SU-DHL-6 (cell line): ENCODE data around the gene U2AF2.

Source experiments
- H2AFZ ChIP-seq: fragments of 200-600 bp; sonication (generic); 2 replicates; pipeline ENCODE4 v1.6.1; 2014; ENCODE audit warnings: low read depth, mild to moderate bottlenecking, moderate library complexity, mixed read lengths, antibody characterized with exemption, low read length; ENCODE audit not compliant: severe bottlenecking
- H3F3A ChIP-seq: fragments of 200-600 bp; shearing (Covaris generic); 2 replicates; pipeline ENCODE4 v1.6.0; 2016; ENCODE audit warnings: antibody characterized with exemption, mild to moderate bottlenecking; ENCODE audit not compliant: insufficient read depth
- H3K27ac ChIP-seq: fragments of 200-600 bp; sonication (generic); 2 replicates; pipeline ENCODE4 v1.5.1; 2016; ENCODE audit warnings: low read depth, mild to moderate bottlenecking, low read length, moderate library complexity, mixed read lengths
- H3K27me3 ChIP-seq: fragments of 200-600 bp; sonication (generic), shearing (Covaris generic); 2 replicates; pipeline ENCODE4 v1.6.0; 2014; ENCODE audit warnings: mild to moderate bottlenecking, low read length
- H3K36me3 ChIP-seq: fragments of 200-600 bp; sonication (generic); 2 replicates; pipeline ENCODE4 v1.6.1; 2014; ENCODE audit warnings: mild to moderate bottlenecking, low read length, mixed read lengths
- H3K4me2 ChIP-seq: fragments of 300-600, 200-600 bp; shearing (Covaris generic), sonication (generic); 2 replicates; pipeline ENCODE4 v1.6.0; 2014; ENCODE audit warnings: low read length, low read depth, mild to moderate bottlenecking; ENCODE audit not compliant: poor library complexity, severe bottlenecking
- H3K4me3 ChIP-seq: fragments of 200-600 bp; sonication (generic); 2 replicates; pipeline ENCODE4 v1.5.1; 2014; ENCODE audit warnings: antibody characterized with exemption, low read length, mild to moderate bottlenecking, mixed read lengths; ENCODE audit not compliant: insufficient read depth, poor library complexity, severe bottlenecking
- H3K79me2 ChIP-seq: fragments of 200-600 bp; sonication (generic); 2 replicates; pipeline ENCODE4 v1.6.1; 2014; ENCODE audit warnings: mild to moderate bottlenecking, low read length, moderate library complexity; ENCODE audit not compliant: insufficient read depth
- H3K9ac ChIP-seq: fragments of 200-600 bp; sonication (generic); 2 replicates; pipeline ENCODE4 v1.7.0; 2014; ENCODE audit warnings: mild to moderate bottlenecking, low read length
- H3K9me2 ChIP-seq: fragments of 200-600 bp; sonication (generic); replicated peaks from 2 replicates; pipeline ENCODE4 v1.6.1; 2014; ENCODE audit warnings: low read length; ENCODE audit not compliant: insufficient read depth
- H3K9me3 ChIP-seq: fragments of 200-600 bp; sonication (generic); 2 replicates; pipeline ENCODE4 v1.6.1; 2014; ENCODE audit warnings: low read length, mixed read lengths; ENCODE audit not compliant: insufficient read depth
- H4K20me1 ChIP-seq: fragments of 200-600 bp; sonication (generic); 2 replicates; pipeline ENCODE4 v1.6.1; 2014; ENCODE audit warnings: low read depth, mild to moderate bottlenecking, antibody characterized with exemption, low read length, moderate library complexity, mixed read lengths
- EZH2phosphoT487 ChIP-seq: fragments of 200-600 bp; sonication (generic), shearing (Covaris generic); conservative IDR thresholded peaks from 2 replicates; pipeline ENCODE4 v1.6.1; 2018; ENCODE audit warnings: mild to moderate bottlenecking, antibody characterized with exemption, low read length, moderate library complexity, mixed read lengths
- TF ChIP-seq, protein P1 (sequence below): fragments of 200-600 bp; sonication (generic); IDR thresholded peaks from one replicate; pipeline ENCODE4 v1.5.1; 2017; ENCODE audit warnings: antibody characterized with exemption, mild to moderate bottlenecking, low read length, moderate library complexity; ENCODE audit not compliant: insufficient read depth, poor library complexity, severe bottlenecking

Gene U2AF2

DNA sequence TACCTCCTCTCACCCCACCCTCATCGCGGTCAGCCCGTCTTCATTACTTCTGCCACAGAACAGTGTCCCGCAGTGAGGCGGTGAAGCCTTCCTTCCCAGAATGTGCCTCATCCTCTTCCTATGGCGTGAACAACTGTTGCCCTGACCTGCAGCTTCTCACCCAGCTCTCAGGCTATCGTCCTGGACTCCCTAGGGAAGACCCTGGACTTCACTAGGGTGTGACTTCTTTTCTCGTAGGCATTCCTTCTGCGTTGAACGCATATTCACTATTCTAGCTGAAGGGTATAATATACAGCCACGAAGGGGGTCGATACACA is 48.4 kb upstream of the U2AF2 start:
- Histone ChIP-seq H3K79me2 (peaks cover 25% of the 10 kb centered on the region), H3K9me2 (no peaks in the 10 kb centered on the region), H3K27me3 (no peaks in the 10 kb centered on the region), H3K4me2 (peak overlapping the region; percentile 86), H3K4me3 (peak overlapping the region; percentile 98), H3F3A (peaks cover 17% of the 10 kb centered on the region), H3K36me3 (no peaks in the 10 kb centered on the region), H3K9ac (peak overlapping the region; percentile 98), H3K9me3 (no peaks in the 10 kb centered on the region), H2AFZ (no peak overlapping the region), H3K27ac (peak overlapping the region; percentile 86), H4K20me1 (no peaks in the 10 kb centered on the region)
- no peak for TF ChIP-seq EZH2phosphoT487
- TF ChIP-seq, protein P1, sequence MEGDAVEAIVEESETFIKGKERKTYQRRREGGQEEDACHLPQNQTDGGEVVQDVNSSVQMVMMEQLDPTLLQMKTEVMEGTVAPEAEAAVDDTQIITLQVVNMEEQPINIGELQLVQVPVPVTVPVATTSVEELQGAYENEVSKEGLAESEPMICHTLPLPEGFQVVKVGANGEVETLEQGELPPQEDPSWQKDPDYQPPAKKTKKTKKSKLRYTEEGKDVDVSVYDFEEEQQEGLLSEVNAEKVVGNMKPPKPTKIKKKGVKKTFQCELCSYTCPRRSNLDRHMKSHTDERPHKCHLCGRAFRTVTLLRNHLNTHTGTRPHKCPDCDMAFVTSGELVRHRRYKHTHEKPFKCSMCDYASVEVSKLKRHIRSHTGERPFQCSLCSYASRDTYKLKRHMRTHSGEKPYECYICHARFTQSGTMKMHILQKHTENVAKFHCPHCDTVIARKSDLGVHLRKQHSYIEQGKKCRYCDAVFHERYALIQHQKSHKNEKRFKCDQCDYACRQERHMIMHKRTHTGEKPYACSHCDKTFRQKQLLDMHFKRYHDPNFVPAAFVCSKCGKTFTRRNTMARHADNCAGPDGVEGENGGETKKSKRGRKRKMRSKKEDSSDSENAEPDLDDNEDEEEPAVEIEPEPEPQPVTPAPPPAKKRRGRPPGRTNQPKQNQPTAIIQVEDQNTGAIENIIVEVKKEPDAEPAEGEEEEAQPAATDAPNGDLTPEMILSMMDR, result no peak

DNA sequence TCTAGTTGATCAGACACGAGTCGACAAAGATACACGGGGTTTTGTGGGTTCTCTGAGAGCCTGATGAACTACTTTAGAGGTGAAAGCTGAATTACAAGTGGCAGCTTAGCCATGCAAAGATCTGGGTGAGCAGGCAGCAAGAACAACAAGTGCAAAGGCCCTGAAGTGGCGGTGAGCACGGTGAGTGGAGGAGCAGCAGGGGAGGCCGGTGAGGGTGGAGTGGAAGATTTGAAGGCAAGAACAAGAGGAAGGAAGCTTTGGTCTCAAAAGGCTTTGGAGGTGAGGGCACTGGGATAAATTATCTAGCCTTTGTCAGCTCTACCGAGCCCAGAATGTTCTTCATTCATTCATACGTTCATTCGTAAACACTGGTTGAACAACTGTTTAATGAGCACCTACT is 48.0 kb upstream of the U2AF2 start:
- H3K9me2 ChIP-seq, result no peaks in the 10 kb centered on the region
- no peaks in the 10 kb centered on the region for H3K9me3 ChIP-seq
- H4K20me1 ChIP-seq, result no peaks in the 10 kb centered on the region
- H3K27ac ChIP-seq, result no peak overlapping the region
- H3K9ac ChIP-seq, result peak overlapping the region; percentile 98
- H3K79me2 ChIP-seq, result peaks cover 26% of the 10 kb centered on the region
- peak overlapping the region; percentile 86 for H3K4me2 ChIP-seq
- H3K27me3 ChIP-seq, result no peaks in the 10 kb centered on the region
- peaks cover 13% of the 10 kb centered on the region for H3F3A ChIP-seq
- TF ChIP-seq EZH2phosphoT487, result no peak
- TF ChIP-seq, protein P1, result no peak
- H3K36me3 ChIP-seq, result no peaks in the 10 kb centered on the region
- H3K4me3 ChIP-seq, result no peak overlapping the region
- H2AFZ ChIP-seq, result no peak overlapping the region

DNA sequence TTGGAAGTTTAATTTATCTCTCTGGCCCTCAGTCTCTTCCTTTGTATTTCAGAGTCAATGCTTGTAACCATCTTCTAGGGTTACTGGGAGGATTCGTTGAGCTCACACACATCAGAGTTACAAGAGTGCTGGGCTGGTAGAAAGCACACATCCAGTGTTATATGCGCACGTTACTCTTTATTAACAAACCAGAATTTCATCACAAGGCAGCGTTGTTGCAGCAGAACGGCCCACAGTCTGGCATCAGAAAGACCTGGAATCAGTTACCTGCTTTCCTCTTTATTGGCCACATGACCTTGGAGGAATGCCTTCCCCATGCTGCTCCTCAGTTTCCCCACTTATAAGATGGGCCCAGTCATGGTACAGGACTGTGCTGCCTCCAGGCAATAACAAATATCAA is 45.5 kb upstream of the U2AF2 start:
- no peaks in the 10 kb centered on the region for H4K20me1 ChIP-seq
- TF ChIP-seq, protein P1, result no peak
- no peak for TF ChIP-seq EZH2phosphoT487
- no peaks in the 10 kb centered on the region for H3K9me2 ChIP-seq
- H3F3A ChIP-seq, result peaks cover 12% of the 10 kb centered on the region
- no peak overlapping the region for H2AFZ ChIP-seq
- H3K27me3 ChIP-seq, result no peaks in the 10 kb centered on the region
- H3K79me2 ChIP-seq, result peaks cover 26% of the 10 kb centered on the region
- no peak overlapping the region for H3K9ac ChIP-seq
- no peaks in the 10 kb centered on the region for H3K9me3 ChIP-seq
- H3K36me3 ChIP-seq, result no peaks in the 10 kb centered on the region
- H3K27ac ChIP-seq, result no peak overlapping the region
- H3K4me2 ChIP-seq, result no peak overlapping the region
- no peak overlapping the region for H3K4me3 ChIP-seq

DNA sequence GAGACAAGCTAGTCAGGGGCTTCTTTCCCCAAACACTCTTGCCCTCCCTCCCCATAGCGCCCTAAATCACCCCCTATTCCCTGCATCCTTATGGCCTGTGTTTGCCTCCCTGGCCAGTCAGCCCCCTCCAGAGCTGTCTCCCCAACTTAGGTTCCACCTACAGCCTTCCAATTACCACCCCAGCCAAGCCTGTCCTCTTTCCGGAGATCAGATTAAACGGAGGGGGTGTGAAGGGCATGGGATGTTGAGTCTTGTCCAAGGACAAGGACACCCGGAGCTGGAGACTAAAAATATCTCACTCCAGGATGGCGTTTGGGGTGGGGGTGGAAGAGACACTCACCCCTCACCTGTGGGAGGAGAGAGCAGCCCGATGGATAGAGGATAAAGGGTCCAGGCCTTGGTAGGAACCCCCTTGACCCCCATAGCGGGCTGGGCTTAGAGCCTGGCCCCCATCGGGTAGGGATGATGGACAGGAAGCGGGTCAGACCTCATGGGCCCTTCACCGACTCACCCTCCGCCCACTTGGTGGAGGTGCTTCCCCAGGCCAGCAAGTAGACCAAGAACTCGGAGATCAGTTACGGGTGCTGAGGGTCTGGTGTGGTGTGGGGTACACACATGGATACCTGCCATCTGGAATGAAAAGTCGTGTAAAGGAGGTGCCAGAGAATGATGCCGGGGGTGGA is 43.4 kb upstream of the U2AF2 start:
- no peak overlapping the region for H2AFZ ChIP-seq
- H4K20me1 ChIP-seq, result no peaks in the 10 kb centered on the region
- no peaks in the 10 kb centered on the region for H3K9me3 ChIP-seq
- no peak overlapping the region for H3K27ac ChIP-seq
- H3K4me2 ChIP-seq, result no peak overlapping the region
- no peak overlapping the region for H3K9ac ChIP-seq
- TF ChIP-seq EZH2phosphoT487, result no peak
- TF ChIP-seq, protein P1, result no peak
- no peaks in the 10 kb centered on the region for H3F3A ChIP-seq
- no peaks in the 10 kb centered on the region for H3K36me3 ChIP-seq
- no peak overlapping the region for H3K4me3 ChIP-seq
- H3K79me2 ChIP-seq, result peaks cover 24% of the 10 kb centered on the region
- no peaks in the 10 kb centered on the region for H3K9me2 ChIP-seq
- no peaks in the 10 kb centered on the region for H3K27me3 ChIP-seq
